ENCODE data around the gene TMC6. TPM values are rescaled to one million over a fixed set of nuclear protein-coding genes. Genes with fewer than 3 reads are reported as not detected.
A peak's percentile ranks its signal among the peaks of the same experiment; 100 is the strongest.

TMC6 gene
- total RNA-seq, 5 donors from 2014 or later (not counting 1 experiment from before 2014, with no cell fraction given): 616 to 847 (median 698) TPM

GRCh38 chr17:78134899-78135385, 6.4 kb upstream of the TMC6 start:
- H3K27ac ChIP-seq (ENCODE audit: low read length): peak overlapping the region; percentile 13
- H3K4me1 Mint-ChIP-seq: peaks cover 74 to 82% (median 78%) of the 10 kb centered on the region in 3 donors
- H3K9me3 ChIP-seq: no peaks in the 10 kb centered on the region
- peak in 1 of 35 experiments; percentile 3 for DNase-seq
- CTCF ChIA-PET: interaction anchor here in 1 of 2 donors (0.9 to 1.3 kb wide), 2 partner anchors 15 to 18 kb away, joined by 3 to 4 read pairs; no protein-coding TSS in a partner anchor
- peak overlapping the region; percentile 39 to 86 for H3K27ac Mint-ChIP-seq
- 80% methylated on average over 1 of the region's 9 CpGs for WGBS (ENCODE audit: insufficient coverage)
- no peaks in the 10 kb centered on the region for H3K27me3 Mint-ChIP-seq
- H3K36me3 Mint-ChIP-seq: peaks cover 24% of the 10 kb centered on the region
- no peak for ATAC-seq (replicated peaks in 1 of 4)
- no peaks in the 10 kb centered on the region for H3K9me3 Mint-ChIP-seq
- H3K4me3 ChIP-seq (ENCODE audit: control insufficient read depth in 1 of 2, extremely low read depth in 1 of 2, low read length in 1 of 2): peak overlapping the region in 1 of 2 donors; percentile 5
- no peaks in the 10 kb centered on the region for H3K27me3 ChIP-seq (replicated peaks in 1 of 2; ENCODE audit: control insufficient read depth in 2 of 2, extremely low read depth in 1 of 2, insufficient read depth in 2 of 2, low read length in 1 of 2)
- POLR2A ChIA-PET: no interaction called here
- peak overlapping the region in 1 of 3 donors; percentile 99 for H3K4me3 Mint-ChIP-seq
- peaks cover 22 to 72% of the 10 kb centered on the region in 2 donors for H3K36me3 ChIP-seq (ENCODE audit: control insufficient read depth in 2 of 2, extremely low read depth in 1 of 2, insufficient read depth in 1 of 2, low read length in 1 of 2)
- H3K4me1 ChIP-seq (ENCODE audit: control insufficient read depth in 1 of 2, extremely low read depth in 1 of 2, insufficient read depth in 2 of 2, low read length in 2 of 2): peaks cover 38 to 83% of the 10 kb centered on the region in 2 experiments

GRCh38 chr17:78133971-78134898, 5.7 kb upstream of the TMC6 start:
- peak; percentile 23 to 39 (median 28) for ATAC-seq (replicated peaks in 1 of 4)
- Histone ChIP-seq H3K27me3 (replicated peaks in 1 of 2; ENCODE audit: control insufficient read depth in 2 of 2, extremely low read depth in 1 of 2, insufficient read depth in 2 of 2, low read length in 1 of 2) (no peaks in the 10 kb centered on the region), H3K4me3 (ENCODE audit: control insufficient read depth in 1 of 2, extremely low read depth in 1 of 2, low read length in 1 of 2) (peak overlapping the region; percentile 52 to 83), H3K4me1 (ENCODE audit: control insufficient read depth in 1 of 2, extremely low read depth in 1 of 2, insufficient read depth in 2 of 2, low read length in 2 of 2) (peaks cover 41 to 83% of the 10 kb centered on the region in 2 experiments), H3K9me3 (no peaks in the 10 kb centered on the region), H3K36me3 (ENCODE audit: control insufficient read depth in 2 of 2, extremely low read depth in 1 of 2, insufficient read depth in 1 of 2, low read length in 1 of 2) (peaks cover 22 to 71% of the 10 kb centered on the region in 2 donors), H3K27ac (ENCODE audit: low read length) (peak overlapping the region; percentile 58)
- H3K27me3 Mint-ChIP-seq: no peaks in the 10 kb centered on the region
- 17% methylated on average over 31 of the region's 39 CpGs for WGBS (ENCODE audit: insufficient coverage)
- H3K9me3 Mint-ChIP-seq: no peaks in the 10 kb centered on the region
- CTCF ChIA-PET: interaction anchor here in 1 of 2 donors (0.8 to 1.3 kb wide), 3 partner anchors 11 to 18 kb away, joined by 3 to 4 read pairs (median 3); no protein-coding TSS in a partner anchor
- H3K27ac Mint-ChIP-seq: peak overlapping the region; percentile 90 to 92
- peaks cover 24% of the 10 kb centered on the region for H3K36me3 Mint-ChIP-seq
- POLR2A ChIA-PET: no interaction called here
- DNase-seq: peak; percentile 65 to 91 (median 78)
- H3K4me3 Mint-ChIP-seq: peak overlapping the region; percentile 75 to 99 (median 76)
- peaks cover 77 to 84% (median 80%) of the 10 kb centered on the region in 3 donors for H3K4me1 Mint-ChIP-seq

GRCh38 chr17:78133179-78133951, 4.8 kb upstream of the TMC6 start:
- H3K9me3 Mint-ChIP-seq: no peaks in the 10 kb centered on the region
- 23% methylated on average over 25 of the region's 30 CpGs for WGBS (ENCODE audit: insufficient coverage)
- Histone ChIP-seq H3K27ac (ENCODE audit: low read length) (peak overlapping the region; percentile 58), H3K36me3 (ENCODE audit: control insufficient read depth in 2 of 2, extremely low read depth in 1 of 2, insufficient read depth in 1 of 2, low read length in 1 of 2) (peaks cover 22 to 63% of the 10 kb centered on the region in 2 donors), H3K27me3 (replicated peaks in 1 of 2; ENCODE audit: control insufficient read depth in 2 of 2, extremely low read depth in 1 of 2, insufficient read depth in 2 of 2, low read length in 1 of 2) (no peaks in the 10 kb centered on the region), H3K9me3 (no peaks in the 10 kb centered on the region), H3K4me3 (ENCODE audit: control insufficient read depth in 1 of 2, extremely low read depth in 1 of 2, low read length in 1 of 2) (peak overlapping the region; percentile 52 to 83), H3K4me1 (ENCODE audit: control insufficient read depth in 1 of 2, extremely low read depth in 1 of 2, insufficient read depth in 2 of 2, low read length in 2 of 2) (peaks cover 43 to 80% of the 10 kb centered on the region in 2 experiments)
- peak overlapping the region; percentile 75 to 99 (median 76) for H3K4me3 Mint-ChIP-seq
- no peaks in the 10 kb centered on the region for H3K27me3 Mint-ChIP-seq
- H3K27ac Mint-ChIP-seq: peak overlapping the region; percentile 90 to 92
- peaks cover 73 to 81% (median 77%) of the 10 kb centered on the region in 3 donors for H3K4me1 Mint-ChIP-seq
- ChIA-PET POLR2A (no interaction called here), CTCF (interaction anchor here in 1 of 2 donors (0.8 kb wide), 1 partner anchor 11 kb away, joined by 3 read pairs; no protein-coding TSS in a partner anchor)
- peaks cover 24% of the 10 kb centered on the region for H3K36me3 Mint-ChIP-seq
- no peak for ATAC-seq (replicated peaks in 1 of 4)
- peak in 3 of 35 experiments; percentile 23 to 41 (median 33) for DNase-seq

GRCh38 chr17:78132767-78133178, 4.2 kb upstream of the TMC6 start:
- H3K27ac Mint-ChIP-seq: peak overlapping the region; percentile 90 to 92
- DNase-seq: peak in 1 of 35 experiments; percentile 27
- no peaks in the 10 kb centered on the region for H3K9me3 ChIP-seq
- WGBS (ENCODE audit: insufficient coverage): 30% methylated on average over 4 of the region's 9 CpGs
- no peaks in the 10 kb centered on the region for H3K27me3 ChIP-seq (replicated peaks in 1 of 2; ENCODE audit: control insufficient read depth in 2 of 2, extremely low read depth in 1 of 2, insufficient read depth in 2 of 2, low read length in 1 of 2)
- peak overlapping the region; percentile 58 for H3K27ac ChIP-seq (ENCODE audit: low read length)
- no peak for ATAC-seq (replicated peaks in 1 of 4)
- H3K4me1 ChIP-seq (ENCODE audit: control insufficient read depth in 1 of 2, extremely low read depth in 1 of 2, insufficient read depth in 2 of 2, low read length in 2 of 2): peaks cover 40 to 74% of the 10 kb centered on the region in 2 experiments
- H3K4me3 Mint-ChIP-seq: peak overlapping the region; percentile 75 to 99 (median 76)
- H3K9me3 Mint-ChIP-seq: no peaks in the 10 kb centered on the region
- no peaks in the 10 kb centered on the region for H3K27me3 Mint-ChIP-seq
- peaks cover 24% of the 10 kb centered on the region for H3K36me3 Mint-ChIP-seq
- peaks cover 19 to 59% of the 10 kb centered on the region in 2 donors for H3K36me3 ChIP-seq (ENCODE audit: control insufficient read depth in 2 of 2, extremely low read depth in 1 of 2, insufficient read depth in 1 of 2, low read length in 1 of 2)
- peaks cover 67 to 75% (median 71%) of the 10 kb centered on the region in 3 donors for H3K4me1 Mint-ChIP-seq
- ChIA-PET POLR2A (no interaction called here), CTCF (interaction anchor here in 1 of 2 donors (0.7 kb wide), 1 partner anchor 126 kb away, joined by 7 read pairs; no protein-coding TSS in a partner anchor)
- H3K4me3 ChIP-seq (ENCODE audit: control insufficient read depth in 1 of 2, extremely low read depth in 1 of 2, low read length in 1 of 2): peak overlapping the region; percentile 52 to 83

- Mint-ChIP-seq H3K4me3 (peak overlapping the region; percentile 75 to 99 (median 76)), H3K36me3 (peaks cover 21% of the 10 kb centered on the region), H3K4me1 (peaks cover 63 to 69% (median 67%) of the 10 kb centered on the region in 3 donors), H3K9me3 (no peaks in the 10 kb centered on the region), H3K27me3 (no peaks in the 10 kb centered on the region), H3K27ac (peak overlapping the region; percentile 90 to 92)
- ATAC-seq (replicated peaks in 1 of 4) (peak in 3 of 4 experiments; percentile 2 to 11 (median 10)), DNase-seq (peak in 33 of 35 experiments; percentile 45 to 84 (median 61))
- Histone ChIP-seq H3K27me3 (replicated peaks in 1 of 2; ENCODE audit: control insufficient read depth in 2 of 2, extremely low read depth in 1 of 2, insufficient read depth in 2 of 2, low read length in 1 of 2) (no peaks in the 10 kb centered on the region), H3K4me1 (ENCODE audit: control insufficient read depth in 1 of 2, extremely low read depth in 1 of 2, insufficient read depth in 2 of 2, low read length in 2 of 2) (peaks cover 34 to 72% of the 10 kb centered on the region in 2 experiments), H3K36me3 (ENCODE audit: control insufficient read depth in 2 of 2, extremely low read depth in 1 of 2, insufficient read depth in 1 of 2, low read length in 1 of 2) (peaks cover 18 to 53% of the 10 kb centered on the region in 2 donors), H3K27ac (ENCODE audit: low read length) (peak overlapping the region; percentile 58), H3K4me3 (ENCODE audit: control insufficient read depth in 1 of 2, extremely low read depth in 1 of 2, low read length in 1 of 2) (peak overlapping the region; percentile 52 to 83), H3K9me3 (no peaks in the 10 kb centered on the region)
- ChIA-PET POLR2A (no interaction called here), CTCF (interaction anchor here in 1 of 2 donors (0.7 kb wide), 1 partner anchor 127 kb away, joined by 7 read pairs; no protein-coding TSS in a partner anchor)
- under 1% methylated on average over 31 of the region's 38 CpGs for WGBS (ENCODE audit: insufficient coverage)
These were observed 3.6 kb upstream of the TMC6 start for GRCh38 chr17:78132084-78132676.

Measured in T-cell (primary cell).